SK-N-SH treated with all-trans-retinoic acid at 6 μM for 48 hours (cell line): ENCODE measurements around the gene OLA1.

ENCODE experiments used
- CSDC2 ChIP-seq: fragments of 250-450 bp; sonication (Bioruptor Pico); IDR thresholded peaks from 2 replicates; pipeline ENCODE4 v1.5.0; 2020; ENCODE audit warnings: mild to moderate bottlenecking, moderate library complexity
- ESRRG ChIP-seq: fragments of 250-450 bp; sonication (Bioruptor Pico); IDR thresholded peaks from 2 replicates; pipeline ENCODE4 v1.6.1; 2021; ENCODE audit warnings: mild to moderate bottlenecking
- ISL1 ChIP-seq: fragments of 250-450 bp; sonication (Bioruptor Pico); IDR thresholded peaks from 2 replicates; pipeline ENCODE4 v2.1.2; 2022; ENCODE audit warnings: mild to moderate bottlenecking, moderate library complexity
- TCF4 ChIP-seq: fragments of 250-450 bp; sonication (Bioruptor Pico); IDR thresholded peaks from 2 replicates; pipeline ENCODE4 v1.8.0; 2021; ENCODE audit warnings: mild to moderate bottlenecking, moderate library complexity, borderline replicate concordance
- ZC3H10 ChIP-seq: fragments of 250-450 bp; sonication (Bioruptor Pico); IDR thresholded peaks from 2 replicates; pipeline ENCODE4 v1.5.1; 2021; ENCODE audit warnings: mild to moderate bottlenecking, moderate library complexity
- ZFP3 ChIP-seq: fragments of 250-450 bp; sonication (Bioruptor Pico); IDR thresholded peaks from 2 replicates; pipeline ENCODE4 v1.5.0; 2020; ENCODE audit warnings: mild to moderate bottlenecking, moderate library complexity
- ZFP30 ChIP-seq: fragments of 450-650 bp; formaldehyde crosslinking; IDR thresholded peaks from 2 replicates; pipeline ENCODE4 v1.5.0; 2022; ENCODE audit warnings: mild to moderate bottlenecking, moderate library complexity
- ZNF70 ChIP-seq: fragments of 450-650 bp; formaldehyde crosslinking; IDR thresholded peaks from 2 replicates; pipeline ENCODE4 v1.5.0; 2020; ENCODE audit warnings: mild to moderate bottlenecking, moderate library complexity
- TF ChIP-seq, protein P1 (sequence below): fragments of 250-450 bp; sonication (Bioruptor Pico); IDR thresholded peaks from 2 replicates; pipeline ENCODE4 v1.8.0; 2020; ENCODE audit warnings: mild to moderate bottlenecking, moderate library complexity, borderline replicate concordance
- TF ChIP-seq, protein P2 (sequence below): fragments of 250-450 bp; sonication (Bioruptor Pico); IDR thresholded peaks from 2 replicates; pipeline ENCODE4 v1.8.0; 2021; ENCODE audit warnings: low read depth, mild to moderate bottlenecking, moderate library complexity, borderline replicate concordance

DNA sequence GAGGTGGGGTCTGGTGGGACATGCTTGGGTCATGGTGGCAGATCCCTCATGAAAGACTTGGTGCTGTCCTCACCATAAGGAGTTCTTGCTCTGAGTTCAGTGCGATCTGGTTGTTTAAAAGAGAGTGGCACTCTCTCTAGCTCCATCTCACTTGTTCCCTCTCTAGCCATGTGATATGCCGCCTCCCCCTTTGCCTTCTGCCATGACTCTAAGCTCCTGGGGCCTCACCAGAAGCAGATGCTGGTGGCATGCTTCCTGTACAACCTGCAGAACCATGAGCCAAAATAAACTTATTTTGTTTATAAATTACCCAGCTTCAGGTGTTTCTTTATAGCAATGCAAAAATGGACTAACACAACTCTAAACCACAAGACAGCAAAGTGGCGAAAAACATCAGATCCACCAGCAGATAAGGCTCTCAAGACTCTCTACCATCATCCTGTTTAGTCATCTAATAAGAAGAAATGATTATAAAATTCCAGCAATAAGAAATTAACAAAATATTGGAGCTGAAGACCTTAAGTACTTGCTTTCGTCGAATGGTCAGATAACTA, 75.5 kb downstream of the OLA1 start:
- TF ChIP-seq ZFP30 (CRISPR knock-in tag), result no peak
- TF ChIP-seq, protein P1, sequence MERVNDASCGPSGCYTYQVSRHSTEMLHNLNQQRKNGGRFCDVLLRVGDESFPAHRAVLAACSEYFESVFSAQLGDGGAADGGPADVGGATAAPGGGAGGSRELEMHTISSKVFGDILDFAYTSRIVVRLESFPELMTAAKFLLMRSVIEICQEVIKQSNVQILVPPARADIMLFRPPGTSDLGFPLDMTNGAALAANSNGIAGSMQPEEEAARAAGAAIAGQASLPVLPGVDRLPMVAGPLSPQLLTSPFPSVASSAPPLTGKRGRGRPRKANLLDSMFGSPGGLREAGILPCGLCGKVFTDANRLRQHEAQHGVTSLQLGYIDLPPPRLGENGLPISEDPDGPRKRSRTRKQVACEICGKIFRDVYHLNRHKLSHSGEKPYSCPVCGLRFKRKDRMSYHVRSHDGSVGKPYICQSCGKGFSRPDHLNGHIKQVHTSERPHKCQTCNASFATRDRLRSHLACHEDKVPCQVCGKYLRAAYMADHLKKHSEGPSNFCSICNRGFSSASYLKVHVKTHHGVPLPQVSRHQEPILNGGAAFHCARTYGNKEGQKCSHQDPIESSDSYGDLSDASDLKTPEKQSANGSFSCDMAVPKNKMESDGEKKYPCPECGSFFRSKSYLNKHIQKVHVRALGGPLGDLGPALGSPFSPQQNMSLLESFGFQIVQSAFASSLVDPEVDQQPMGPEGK, result no peak
- TF ChIP-seq, protein P2, sequence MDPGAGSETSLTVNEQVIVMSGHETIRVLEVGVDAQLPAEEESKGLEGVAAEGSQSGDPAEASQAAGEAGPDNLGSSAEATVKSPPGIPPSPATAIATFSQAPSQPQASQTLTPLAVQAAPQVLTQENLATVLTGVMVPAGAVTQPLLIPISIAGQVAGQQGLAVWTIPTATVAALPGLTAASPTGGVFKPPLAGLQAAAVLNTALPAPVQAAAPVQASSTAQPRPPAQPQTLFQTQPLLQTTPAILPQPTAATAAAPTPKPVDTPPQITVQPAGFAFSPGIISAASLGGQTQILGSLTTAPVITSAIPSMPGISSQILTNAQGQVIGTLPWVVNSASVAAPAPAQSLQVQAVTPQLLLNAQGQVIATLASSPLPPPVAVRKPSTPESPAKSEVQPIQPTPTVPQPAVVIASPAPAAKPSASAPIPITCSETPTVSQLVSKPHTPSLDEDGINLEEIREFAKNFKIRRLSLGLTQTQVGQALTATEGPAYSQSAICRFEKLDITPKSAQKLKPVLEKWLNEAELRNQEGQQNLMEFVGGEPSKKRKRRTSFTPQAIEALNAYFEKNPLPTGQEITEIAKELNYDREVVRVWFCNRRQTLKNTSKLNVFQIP, result no peak
- no peak for TF ChIP-seq ZFP3 (CRISPR knock-in tag)
- no peak for TF ChIP-seq ESRRG (CRISPR knock-in tag)
- TF ChIP-seq ZC3H10 (CRISPR knock-in tag), result no peak
- TF ChIP-seq CSDC2 (CRISPR knock-in tag), result no peak
- TF ChIP-seq ZNF70, result no peak
- no peak for TF ChIP-seq ISL1
- TF ChIP-seq TCF4 (CRISPR knock-in tag), result no peak
